Measurements from ENCODE around the gene DDX59. TPM values are rescaled to one million over a fixed set of nuclear protein-coding genes. Genes with fewer than 3 reads are reported as not detected.

The DDX59 gene
- total RNA-seq, 1 donor from 2014 or later: 16.2 TPM

GRCh38 chr1:200673952-200674823, 4.5 kb upstream of the DDX59 start:
- no peaks in the 10 kb centered on the region for H3K4me1 ChIP-seq
- no peak for DNase-seq (ENCODE audit: extremely low spot score in 2 of 2)
- H3K27me3 ChIP-seq: no peaks in the 10 kb centered on the region
- intact Hi-C loops (cut with DNase I): loop anchor here (2.0 kb wide), 1 partner anchor 115 kb away; no protein-coding TSS in a partner anchor
- no peak overlapping the region for H3K4me3 ChIP-seq
- H3K27ac ChIP-seq: no peak overlapping the region
- TF ChIP-seq CTCF (IDR thresholded peaks at IDR 0.05) (no peak), POLR2A (IDR thresholded peaks at IDR 0.05) (no peak), POLR2AphosphoS5 (IDR thresholded peaks at IDR 0.05; ENCODE audit: insufficient read depth in 1 of 2, low read depth in 1 of 2) (no peak)
- H3K36me3 ChIP-seq: no peaks in the 10 kb centered on the region
- H3K9me3 ChIP-seq: no peaks in the 10 kb centered on the region

- H3K27me3 ChIP-seq: no peaks in the 10 kb centered on the region
- no peaks in the 10 kb centered on the region for H3K36me3 ChIP-seq
- H3K4me1 ChIP-seq: peaks cover 17% of the 10 kb centered on the region
- no peak overlapping the region for H3K27ac ChIP-seq
- TF ChIP-seq CTCF (IDR thresholded peaks at IDR 0.05) (no peak), POLR2AphosphoS5 (IDR thresholded peaks at IDR 0.05; ENCODE audit: insufficient read depth in 1 of 2, low read depth in 1 of 2) (no peak), POLR2A (IDR thresholded peaks at IDR 0.05) (no peak)
- intact Hi-C loops (cut with DNase I): loop anchor here (2.0 kb wide), 1 partner anchor 67 kb away; the partner anchor contains the start of gene CAMSAP2
- DNase-seq (ENCODE audit: extremely low spot score in 2 of 2): no peak
- H3K4me3 ChIP-seq: no peak overlapping the region
- no peaks in the 10 kb centered on the region for H3K9me3 ChIP-seq
Observed at GRCh38 chr1:200671235-200671786, 1.6 kb upstream of the DDX59 start.

- Histone ChIP-seq H3K4me3 (peak overlapping the region; percentile 76 to 92), H3K27me3 (no peaks in the 10 kb centered on the region), H3K4me1 (peaks cover 25% of the 10 kb centered on the region), H3K36me3 (no peaks in the 10 kb centered on the region), H3K9me3 (no peaks in the 10 kb centered on the region), H3K27ac (peak overlapping the region; percentile 98)
- TF ChIP-seq CTCF (IDR thresholded peaks at IDR 0.05) (no peak), POLR2AphosphoS5 (IDR thresholded peaks at IDR 0.05; ENCODE audit: insufficient read depth in 1 of 2, low read depth in 1 of 2) (no peak), POLR2A (IDR thresholded peaks at IDR 0.05) (peak in 1 of 2 donors; percentile 11)
- intact Hi-C loops (cut with DNase I): loop anchor here (2.0 kb wide), 1 partner anchor 68 kb away; the partner anchor contains the start of gene CAMSAP2
- no peak for DNase-seq (ENCODE audit: extremely low spot score in 2 of 2)
Observed at GRCh38 chr1:200670242-200671118, 773 bp upstream of the DDX59 start.

- intact Hi-C loops (cut with DNase I): no loop called here
- H3K4me1 ChIP-seq: peaks cover 41% of the 10 kb centered on the region
Observed at GRCh38 chr1:200668514-200669313, 993 bp downstream of the DDX59 start.

More at GRCh38 chr1:200668514-200669313, 993 bp downstream of the DDX59 start:
- H3K4me3 ChIP-seq: peak overlapping the region; percentile 76 to 92
- no peaks in the 10 kb centered on the region for H3K36me3 ChIP-seq
- H3K9me3 ChIP-seq: no peaks in the 10 kb centered on the region
- DNase-seq (ENCODE audit: extremely low spot score in 2 of 2): no peak
- no peaks in the 10 kb centered on the region for H3K27me3 ChIP-seq
- TF ChIP-seq CTCF (IDR thresholded peaks at IDR 0.05) (no peak), POLR2AphosphoS5 (IDR thresholded peaks at IDR 0.05; ENCODE audit: insufficient read depth in 1 of 2, low read depth in 1 of 2) (no peak)
- peak overlapping the region; percentile 98 for H3K27ac ChIP-seq

Data from vagina (tissue), 2 donors.